ENCODE measurements around the gene HLA-DQA1. TPM values are rescaled to one million over a fixed set of nuclear protein-coding genes. Genes with fewer than 3 reads are reported as not detected.

Gene HLA-DQA1
- total RNA-seq, 2 experiments from 2014 or later: 0.79 to 32.3 TPM

GRCh38 chr6:32685603-32686002, 48.4 kb downstream of the HLA-DQA1 start:
- no peaks in the 10 kb centered on the region for H4K20me1 ChIP-seq (ENCODE audit: insufficient read depth, low read length)
- no peak overlapping the region for H3K4me3 ChIP-seq (ENCODE audit: low read depth, low read length, poor library complexity, severe bottlenecking)
- H3K36me3 ChIP-seq (ENCODE audit: insufficient read depth, low read length): no peaks in the 10 kb centered on the region
- peak; percentile 66 for DNase-seq (ENCODE audit: low spot score)
- H3K9me2 ChIP-seq (ENCODE audit: insufficient read depth, low read length): no peaks in the 10 kb centered on the region
- CTCF ChIA-PET (ENCODE audit: unreplicated experiment): no interaction called here
- POLR2A ChIA-PET: interaction anchor here (0.6 kb wide), 4 partner anchors 100 to 963 kb away, joined by 4 to 5 read pairs (median 4); no protein-coding TSS in a partner anchor
- peak overlapping the region; percentile 42 for H3K4me2 ChIP-seq (ENCODE audit: low read length)
- TF ChIP-seq EZH2phosphoT487 (IDR thresholded peaks at IDR 0.05; ENCODE audit: borderline replicate concordance, low read depth, low read length) (no peak), CTCF (conservative IDR thresholded peaks at IDR 0.05; ENCODE audit: low read length) (no peak)
- intact Hi-C loops (cut with micrococcal nuclease; ENCODE audit: unreplicated experiment): no loop called here
- H3K4me1 ChIP-seq (ENCODE audit: insufficient read depth, low read length, poor library complexity, severe bottlenecking): peaks cover 49% of the 10 kb centered on the region
- no peaks in the 10 kb centered on the region for H3K79me2 ChIP-seq (ENCODE audit: insufficient read depth, low read depth, low read length)
- peak overlapping the region; percentile 64; the same call in 1 of the 2 replicates for H2AFZ ChIP-seq (ENCODE audit: low read length)
- BruUV-seq (replicated peaks): no TSS peak
- H3K9me3 ChIP-seq (ENCODE audit: low read length): no peaks in the 10 kb centered on the region
- H3K27ac ChIP-seq (ENCODE audit: low read depth, low read length, poor library complexity, severe bottlenecking): peak overlapping the region; percentile 48

- TSS peak; percentile 87 for BruUV-seq (replicated peaks)
- peak overlapping the region; percentile 34 for H3K27ac ChIP-seq (ENCODE audit: low read depth, low read length, poor library complexity, severe bottlenecking)
- intact Hi-C loops (cut with micrococcal nuclease; ENCODE audit: unreplicated experiment): no loop called here
- peak overlapping the region; percentile 72 for H2AFZ ChIP-seq (ENCODE audit: low read length)
- ChIA-PET POLR2A (interaction anchor here (0.5 to 1.0 kb wide), 8 partner anchors 54 to 321 kb away, joined by 3 to 5 read pairs (median 3); no protein-coding TSS in a partner anchor), CTCF (ENCODE audit: unreplicated experiment) (interaction anchor here (0.6 kb wide), 1 partner anchor 65 kb away, joined by 3 read pairs; no protein-coding TSS in a partner anchor)
- TF ChIP-seq CTCF (conservative IDR thresholded peaks at IDR 0.05; ENCODE audit: low read length) (no peak), EZH2phosphoT487 (IDR thresholded peaks at IDR 0.05; ENCODE audit: borderline replicate concordance, low read depth, low read length) (no peak)
- H3K79me2 ChIP-seq (ENCODE audit: insufficient read depth, low read depth, low read length): no peaks in the 10 kb centered on the region
- H3K9me3 ChIP-seq (ENCODE audit: low read length): no peaks in the 10 kb centered on the region
- no peaks in the 10 kb centered on the region for H3K36me3 ChIP-seq (ENCODE audit: insufficient read depth, low read length)
- H3K4me3 ChIP-seq (ENCODE audit: low read depth, low read length, poor library complexity, severe bottlenecking): no peak overlapping the region
- H3K4me2 ChIP-seq (ENCODE audit: low read length): peak overlapping the region; percentile 37
- H3K9me2 ChIP-seq (ENCODE audit: insufficient read depth, low read length): no peaks in the 10 kb centered on the region
- peak; percentile 72 for DNase-seq (ENCODE audit: low spot score)
- no peaks in the 10 kb centered on the region for H4K20me1 ChIP-seq (ENCODE audit: insufficient read depth, low read length)
- peaks cover 47% of the 10 kb centered on the region for H3K4me1 ChIP-seq (ENCODE audit: insufficient read depth, low read length, poor library complexity, severe bottlenecking)
Measured at GRCh38 chr6:32689531-32690501, 52.6 kb downstream of the HLA-DQA1 start.

Measured in OCI-LY7 (cell line).